Measurements from ENCODE around the gene PROC.
"Not testable (repeated sequence)": the region's sequence is repeated elsewhere in the genome, so short reads cannot be mapped to it uniquely, and the experiment has no call there.

The PROC gene

DNA sequence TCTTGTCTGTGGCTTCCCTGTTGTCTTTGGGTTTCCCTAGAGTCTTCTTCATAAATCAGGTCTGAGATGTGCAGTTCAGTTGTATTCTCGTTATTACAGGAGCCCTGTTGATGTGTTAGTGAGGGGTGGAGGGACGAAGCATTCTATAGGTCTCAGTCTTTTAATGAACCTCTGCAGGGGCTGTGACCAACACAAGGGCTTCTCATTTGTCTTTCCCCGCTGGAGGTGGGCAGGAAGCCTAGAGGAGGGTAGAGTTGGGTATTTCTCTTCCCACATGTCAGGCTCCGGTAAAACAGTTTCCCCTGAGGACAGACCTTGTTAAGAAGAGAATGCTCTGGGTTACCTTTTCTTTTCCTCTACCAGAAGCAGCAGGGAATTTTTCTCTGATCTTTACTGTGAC lies 31.2 kb downstream of the PROC start:
- H3K4me3 ChIP-seq (ENCODE audit: low read depth, low read length) = no peak overlapping the region
- DNase-seq (ENCODE audit: low read depth) = no peak
- in situ Hi-C loops (cut with HindIII; ENCODE audit: low sequenced_read_pairs) = no loop called here
- TF ChIP-seq, protein P1, sequence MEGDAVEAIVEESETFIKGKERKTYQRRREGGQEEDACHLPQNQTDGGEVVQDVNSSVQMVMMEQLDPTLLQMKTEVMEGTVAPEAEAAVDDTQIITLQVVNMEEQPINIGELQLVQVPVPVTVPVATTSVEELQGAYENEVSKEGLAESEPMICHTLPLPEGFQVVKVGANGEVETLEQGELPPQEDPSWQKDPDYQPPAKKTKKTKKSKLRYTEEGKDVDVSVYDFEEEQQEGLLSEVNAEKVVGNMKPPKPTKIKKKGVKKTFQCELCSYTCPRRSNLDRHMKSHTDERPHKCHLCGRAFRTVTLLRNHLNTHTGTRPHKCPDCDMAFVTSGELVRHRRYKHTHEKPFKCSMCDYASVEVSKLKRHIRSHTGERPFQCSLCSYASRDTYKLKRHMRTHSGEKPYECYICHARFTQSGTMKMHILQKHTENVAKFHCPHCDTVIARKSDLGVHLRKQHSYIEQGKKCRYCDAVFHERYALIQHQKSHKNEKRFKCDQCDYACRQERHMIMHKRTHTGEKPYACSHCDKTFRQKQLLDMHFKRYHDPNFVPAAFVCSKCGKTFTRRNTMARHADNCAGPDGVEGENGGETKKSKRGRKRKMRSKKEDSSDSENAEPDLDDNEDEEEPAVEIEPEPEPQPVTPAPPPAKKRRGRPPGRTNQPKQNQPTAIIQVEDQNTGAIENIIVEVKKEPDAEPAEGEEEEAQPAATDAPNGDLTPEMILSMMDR (IDR thresholded peaks at IDR 0.05; ENCODE audit: low read depth, low read length, missing control alignments) = no peak

DNA sequence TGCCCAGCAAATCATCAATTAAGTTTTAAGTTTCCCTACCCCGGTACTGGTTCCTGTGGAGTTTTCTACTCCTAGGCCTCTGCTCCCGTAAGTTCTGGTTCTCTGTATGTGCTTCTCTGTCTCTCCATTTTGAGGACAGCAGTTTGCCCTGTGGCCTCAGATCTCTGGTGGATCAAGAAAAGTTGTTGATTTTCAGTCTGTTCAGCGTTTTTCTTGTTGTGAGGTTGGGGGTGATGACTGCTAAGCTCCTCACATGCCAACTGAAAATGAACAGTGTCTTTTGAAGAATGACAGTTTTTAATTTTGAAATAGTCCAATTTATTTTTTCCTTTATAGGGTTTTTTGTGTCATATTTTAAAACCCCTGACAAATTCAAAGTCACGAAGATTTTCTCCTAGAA lies 31.7 kb downstream of the PROC start:
- in situ Hi-C loops (cut with HindIII; ENCODE audit: low sequenced_read_pairs) = no loop called here
- TF ChIP-seq, protein P1 (IDR thresholded peaks at IDR 0.05; ENCODE audit: low read depth, low read length, missing control alignments) = no peak
- no peak for DNase-seq (ENCODE audit: low read depth)
- H3K4me3 ChIP-seq (ENCODE audit: low read depth, low read length) = no peak overlapping the region

- in situ Hi-C loops (cut with HindIII; ENCODE audit: low sequenced_read_pairs) = no loop called here
- TF ChIP-seq, protein P1 (IDR thresholded peaks at IDR 0.05; ENCODE audit: low read depth, low read length, missing control alignments) = no peak
- no peak overlapping the region for H3K4me3 ChIP-seq (ENCODE audit: low read depth, low read length)
- no peak for DNase-seq (ENCODE audit: low read depth)
Measured at GRCh38 chr2:127451981-127452380, 33.8 kb downstream of the PROC start.

DNA sequence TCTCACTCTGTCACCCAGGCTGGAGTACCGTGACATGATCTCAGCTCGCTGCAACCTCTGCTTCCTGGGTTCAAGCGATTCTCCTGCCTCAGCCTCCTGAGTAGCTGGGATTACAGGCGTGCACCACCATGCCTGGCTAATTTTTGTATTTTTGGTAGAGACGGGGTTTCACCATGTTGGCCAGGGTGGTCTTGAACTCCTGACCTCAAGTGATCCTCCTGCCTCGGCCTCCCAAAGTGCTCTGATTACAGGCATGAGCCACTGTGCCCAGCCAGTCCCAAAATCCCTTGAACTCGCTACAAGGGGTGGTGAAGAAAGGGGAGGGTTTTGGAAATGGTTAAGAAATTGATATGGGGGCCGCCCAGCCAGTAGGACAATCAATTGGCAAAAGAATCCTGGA lies 34.2 kb downstream of the PROC start:
- H3K4me3 ChIP-seq (ENCODE audit: low read depth, low read length); in situ Hi-C loops (cut with HindIII; ENCODE audit: low sequenced_read_pairs); DNase-seq (ENCODE audit: low read depth): not testable (repeated sequence)

DNA sequence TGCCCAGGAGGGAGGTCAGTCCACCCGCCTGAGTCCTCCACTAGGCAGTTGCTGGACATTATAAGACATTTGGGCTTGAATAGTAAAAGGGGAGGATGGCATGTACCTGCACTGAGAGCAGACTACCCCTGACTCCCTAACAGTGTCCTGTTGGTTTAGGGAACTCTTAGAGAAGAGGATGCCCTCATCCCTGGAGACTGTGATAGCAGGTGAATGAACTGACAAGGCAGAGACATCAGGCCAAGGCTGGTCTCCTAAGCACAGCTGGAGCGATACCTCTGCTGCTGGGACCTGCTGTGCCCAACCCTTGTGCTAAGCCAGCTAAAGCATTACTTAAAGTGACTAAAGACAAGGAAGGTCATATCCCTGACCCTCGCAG lies 34.8 kb downstream of the PROC start:
- in situ Hi-C loops (cut with HindIII; ENCODE audit: low sequenced_read_pairs) = no loop called here
- TF ChIP-seq, protein P1 (IDR thresholded peaks at IDR 0.05; ENCODE audit: low read depth, low read length, missing control alignments) = no peak
- H3K4me3 ChIP-seq (ENCODE audit: low read depth, low read length) = no peak overlapping the region
- no peak for DNase-seq (ENCODE audit: low read depth)

DNA sequence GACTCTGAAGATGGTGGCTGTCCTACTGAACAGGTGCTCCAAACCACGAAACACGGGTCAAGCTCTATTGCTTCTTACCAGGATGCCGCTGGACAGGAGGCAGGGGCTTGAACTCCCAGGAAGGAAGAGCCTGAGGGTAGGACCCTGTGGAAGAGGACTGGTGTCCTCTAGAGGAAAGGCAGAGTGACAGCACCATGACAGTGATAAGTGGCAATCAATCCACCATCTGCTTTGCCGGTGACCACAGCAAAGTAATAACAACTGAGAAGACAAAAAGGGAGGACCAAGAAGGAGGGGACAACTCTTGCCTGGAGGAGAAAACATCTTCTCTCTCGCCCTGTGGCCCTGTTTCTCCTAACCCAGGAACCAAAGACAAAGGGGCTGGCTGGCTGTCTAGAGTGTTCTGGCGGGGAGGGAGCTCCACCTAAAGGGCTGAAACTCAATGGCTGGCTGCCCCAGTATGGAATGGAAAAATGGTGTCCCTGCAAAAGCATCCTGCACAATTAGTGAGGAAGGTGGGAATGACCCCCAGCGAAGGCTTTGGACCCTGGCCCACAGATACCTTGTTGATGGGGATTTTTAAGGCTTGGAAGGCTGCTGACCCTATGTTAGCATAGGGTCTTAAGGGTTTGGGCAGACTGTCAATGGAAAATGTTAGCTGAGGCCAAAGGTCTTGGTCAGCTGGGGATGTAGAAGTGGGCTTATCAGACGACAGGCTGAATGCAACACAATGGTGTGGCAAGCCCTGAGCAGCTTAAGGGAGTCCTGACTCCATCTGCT lies 35.4 kb downstream of the PROC start:
- no peak for DNase-seq (ENCODE audit: low read depth)
- TF ChIP-seq, protein P1 (IDR thresholded peaks at IDR 0.05; ENCODE audit: low read depth, low read length, missing control alignments) = peak; percentile 13
- no peak overlapping the region for H3K4me3 ChIP-seq (ENCODE audit: low read depth, low read length)
- in situ Hi-C loops (cut with HindIII; ENCODE audit: low sequenced_read_pairs) = no loop called here

Measured in astrocyte of the cerebellum (primary cell).